KBM-7 (cell line): ENCODE results near the gene THAP12.
"Not testable (repeated sequence)": the region's sequence is repeated elsewhere in the genome, so short reads cannot be mapped to it uniquely, and the experiment has no call there.

Experiments used
- DNase-seq: peaks from one replicate; pipeline ENCODE4 v3.0.0-alpha.2; 2015
- in situ Hi-C: fragments of 300-500 bp; cut with MboI; formaldehyde crosslinking; loops from 2 replicates; pipeline ENCODE4 v1.14.3; 2020; ENCODE audit warnings: low sequenced_read_pairs, low pct_unique_long_range_greater_than_20kb, mixed read lengths

THAP12 gene

GRCh38 chr11:76334826-76335389, 46.0 kb downstream of the THAP12 start:
- in situ Hi-C loops: no loop called here
- no peak for DNase-seq

GRCh38 chr11:76330651-76331050, 50.3 kb downstream of the THAP12 start:
- in situ Hi-C loops: no loop called here
- DNase-seq: no peak

- no peak for DNase-seq
- in situ Hi-C loops: no loop called here
Measured at GRCh38 chr11:76329983-76330382, 50.9 kb downstream of the THAP12 start.

- in situ Hi-C loops: no loop called here
- no peak for DNase-seq
Measured at GRCh38 chr11:76329084-76329648, 51.8 kb downstream of the THAP12 start.

- no peak for DNase-seq
- in situ Hi-C loops: no loop called here
Measured at GRCh38 chr11:76327756-76328388, 53.1 kb downstream of the THAP12 start.

- DNase-seq: no peak
- in situ Hi-C loops: no loop called here
Measured at GRCh38 chr11:76327202-76327601, 53.7 kb downstream of the THAP12 start.

GRCh38 chr11:76325185-76325584, 55.7 kb downstream of the THAP12 start:
- in situ Hi-C loops: no loop called here
- DNase-seq: no peak

GRCh38 chr11:76323804-76324203, 57.1 kb downstream of the THAP12 start:
- no peak for DNase-seq
- in situ Hi-C loops: loop anchor here (25.0 kb wide), 1 partner anchor 437 kb away; no protein-coding TSS in a partner anchor

- in situ Hi-C loops: loop anchor here (25.0 kb wide), 1 partner anchor 436 kb away; no protein-coding TSS in a partner anchor
- DNase-seq: not testable (repeated sequence)
Measured at GRCh38 chr11:76323375-76323774, 57.6 kb downstream of the THAP12 start.

- no peak for DNase-seq
- in situ Hi-C loops: loop anchor here (25.0 kb wide), 1 partner anchor 436 kb away; no protein-coding TSS in a partner anchor
Measured at GRCh38 chr11:76322942-76323341, 58.0 kb downstream of the THAP12 start.

- in situ Hi-C loops: loop anchor here (25.0 kb wide), 1 partner anchor 435 kb away; no protein-coding TSS in a partner anchor
- DNase-seq: no peak
Measured at GRCh38 chr11:76322540-76322939, 58.4 kb downstream of the THAP12 start.

- no peak for DNase-seq
- in situ Hi-C loops: loop anchor here (25.0 kb wide), 1 partner anchor 435 kb away; no protein-coding TSS in a partner anchor
Measured at GRCh38 chr11:76321820-76322524, 59.0 kb downstream of the THAP12 start.

GRCh38 chr11:76321340-76321739, 59.6 kb downstream of the THAP12 start:
- no peak for DNase-seq
- in situ Hi-C loops: loop anchor here (25.0 kb wide), 1 partner anchor 434 kb away; no protein-coding TSS in a partner anchor

- DNase-seq: no peak
- in situ Hi-C loops: loop anchor here (25.0 kb wide), 1 partner anchor 434 kb away; no protein-coding TSS in a partner anchor
Measured at GRCh38 chr11:76320929-76321328, 60.0 kb downstream of the THAP12 start.

- DNase-seq: not testable (repeated sequence)
- in situ Hi-C loops: loop anchor here (25.0 kb wide), 1 partner anchor 432 kb away; no protein-coding TSS in a partner anchor
Measured at GRCh38 chr11:76319798-76320197, 61.1 kb downstream of the THAP12 start.

GRCh38 chr11:76318744-76319384, 62.1 kb downstream of the THAP12 start:
- DNase-seq: peak; percentile 83
- in situ Hi-C loops: loop anchor here (25.0 kb wide), 1 partner anchor 432 kb away; no protein-coding TSS in a partner anchor

- in situ Hi-C loops: loop anchor here (25.0 kb wide), 1 partner anchor 430 kb away; no protein-coding TSS in a partner anchor
- DNase-seq: no peak
Measured at GRCh38 chr11:76317296-76317695, 63.6 kb downstream of the THAP12 start.

- no peak for DNase-seq
- in situ Hi-C loops: loop anchor here (25.0 kb wide), 1 partner anchor 429 kb away; no protein-coding TSS in a partner anchor
Measured at GRCh38 chr11:76316726-76317125, 64.2 kb downstream of the THAP12 start.
